GM12874 (cell line): ENCODE data around the gene HMGN4.

Experiments used
- TF ChIP-seq, protein P1 (sequence below): IDR thresholded peaks from 2 replicates; pipeline ENCODE4 v1.5.1; 2011; ENCODE audit warnings: low read depth, mild to moderate bottlenecking, control low read depth, low read length, moderate library complexity; ENCODE audit not compliant: insufficient read depth

HMGN4 gene

DNA sequence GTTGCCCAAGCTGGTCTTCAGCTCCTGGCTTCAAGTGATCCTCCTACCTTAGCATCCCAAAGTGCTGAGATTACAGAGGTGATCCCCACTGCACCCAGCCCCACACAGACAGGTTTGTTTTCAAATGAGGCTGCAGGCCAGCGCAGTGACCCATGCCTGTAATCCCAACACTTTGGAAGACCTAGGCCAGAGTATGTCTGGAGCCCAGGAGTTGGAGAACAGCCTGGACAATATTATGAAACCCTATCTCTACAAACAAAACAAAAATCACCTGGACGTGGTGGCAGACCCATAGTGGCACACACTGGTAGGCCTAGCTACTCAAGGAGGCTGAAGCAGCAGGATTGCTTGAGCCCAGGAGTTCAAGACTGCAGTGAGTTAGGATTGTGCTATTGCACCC lies 8.0 kb upstream of the HMGN4 start:
- TF ChIP-seq, protein P1, sequence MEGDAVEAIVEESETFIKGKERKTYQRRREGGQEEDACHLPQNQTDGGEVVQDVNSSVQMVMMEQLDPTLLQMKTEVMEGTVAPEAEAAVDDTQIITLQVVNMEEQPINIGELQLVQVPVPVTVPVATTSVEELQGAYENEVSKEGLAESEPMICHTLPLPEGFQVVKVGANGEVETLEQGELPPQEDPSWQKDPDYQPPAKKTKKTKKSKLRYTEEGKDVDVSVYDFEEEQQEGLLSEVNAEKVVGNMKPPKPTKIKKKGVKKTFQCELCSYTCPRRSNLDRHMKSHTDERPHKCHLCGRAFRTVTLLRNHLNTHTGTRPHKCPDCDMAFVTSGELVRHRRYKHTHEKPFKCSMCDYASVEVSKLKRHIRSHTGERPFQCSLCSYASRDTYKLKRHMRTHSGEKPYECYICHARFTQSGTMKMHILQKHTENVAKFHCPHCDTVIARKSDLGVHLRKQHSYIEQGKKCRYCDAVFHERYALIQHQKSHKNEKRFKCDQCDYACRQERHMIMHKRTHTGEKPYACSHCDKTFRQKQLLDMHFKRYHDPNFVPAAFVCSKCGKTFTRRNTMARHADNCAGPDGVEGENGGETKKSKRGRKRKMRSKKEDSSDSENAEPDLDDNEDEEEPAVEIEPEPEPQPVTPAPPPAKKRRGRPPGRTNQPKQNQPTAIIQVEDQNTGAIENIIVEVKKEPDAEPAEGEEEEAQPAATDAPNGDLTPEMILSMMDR, result no peak

GRCh38 chr6:26531897-26532296 lies 6.3 kb upstream of the HMGN4 start:
- TF ChIP-seq, protein P1, result no peak

- TF ChIP-seq, protein P1, result no peak
Measured at GRCh38 chr6:26532699-26533531, 5.3 kb upstream of the HMGN4 start.

- TF ChIP-seq, protein P1, result no peak
Measured at GRCh38 chr6:26533532-26533931, 4.6 kb upstream of the HMGN4 start.

DNA sequence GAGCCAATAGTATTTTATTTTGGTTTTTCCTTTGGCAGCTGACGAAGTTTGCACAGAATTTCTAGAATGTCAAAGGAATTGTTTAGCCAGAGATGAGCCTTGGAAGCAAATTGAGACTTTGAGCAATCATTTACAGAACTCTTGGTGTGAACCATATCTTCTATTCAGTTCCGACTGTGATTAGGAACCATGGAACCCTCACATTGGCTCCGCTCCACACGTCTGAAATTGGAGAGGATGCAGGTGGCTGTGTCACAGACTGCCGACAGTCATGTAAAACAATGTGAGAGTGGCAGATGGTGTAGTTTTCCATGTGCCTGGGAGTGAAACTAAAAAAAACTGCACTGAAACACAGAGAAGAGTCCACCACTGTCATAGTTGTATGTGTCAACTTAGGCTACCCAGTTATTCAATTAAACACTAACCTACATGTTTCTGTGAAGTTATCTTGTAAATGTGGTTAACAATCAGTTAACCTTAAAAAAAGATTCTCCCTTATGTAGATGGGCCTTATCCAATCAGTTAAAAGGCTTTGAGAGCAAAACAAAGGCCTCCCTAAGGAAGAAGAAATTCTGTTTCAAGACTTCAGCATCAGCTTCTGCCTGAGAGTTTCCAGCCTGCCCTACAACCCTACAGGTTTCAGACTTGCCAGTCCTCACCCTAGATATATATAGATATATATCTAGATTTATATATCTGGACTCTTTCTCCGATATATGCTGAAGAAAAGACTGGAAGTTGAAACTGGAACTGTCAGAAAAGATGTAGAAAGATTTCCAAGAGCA lies 3.3 kb upstream of the HMGN4 start:
- TF ChIP-seq, protein P1, result no peak

DNA sequence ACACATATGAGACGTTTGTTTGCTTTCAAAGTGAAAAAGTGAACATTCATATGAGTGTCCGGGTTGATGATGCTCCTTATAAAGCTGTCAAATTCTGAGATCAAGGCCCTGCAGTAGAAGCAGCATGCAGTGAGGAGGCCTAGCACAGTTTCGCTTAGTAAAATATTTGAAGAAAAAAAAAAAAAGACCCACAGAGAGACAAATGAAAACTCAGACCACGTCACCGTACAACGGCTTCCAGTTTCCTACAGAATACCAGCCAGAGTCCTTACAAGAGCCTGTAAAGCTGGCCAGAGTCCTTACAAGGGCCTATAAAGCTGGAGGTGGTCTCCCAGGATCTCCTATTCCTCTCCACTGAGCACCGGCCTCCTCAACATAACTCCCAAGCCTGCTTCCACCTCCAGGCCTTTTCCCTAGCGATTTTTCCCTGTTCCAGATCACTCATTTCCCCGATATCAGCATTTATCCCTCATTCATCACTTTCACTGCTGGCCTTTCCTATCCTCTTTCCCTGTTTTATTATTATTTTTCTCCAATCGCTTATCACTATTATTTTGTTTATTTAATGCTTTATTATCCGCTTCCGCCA lies 1.5 kb upstream of the HMGN4 start:
- TF ChIP-seq, protein P1, result no peak

DNA sequence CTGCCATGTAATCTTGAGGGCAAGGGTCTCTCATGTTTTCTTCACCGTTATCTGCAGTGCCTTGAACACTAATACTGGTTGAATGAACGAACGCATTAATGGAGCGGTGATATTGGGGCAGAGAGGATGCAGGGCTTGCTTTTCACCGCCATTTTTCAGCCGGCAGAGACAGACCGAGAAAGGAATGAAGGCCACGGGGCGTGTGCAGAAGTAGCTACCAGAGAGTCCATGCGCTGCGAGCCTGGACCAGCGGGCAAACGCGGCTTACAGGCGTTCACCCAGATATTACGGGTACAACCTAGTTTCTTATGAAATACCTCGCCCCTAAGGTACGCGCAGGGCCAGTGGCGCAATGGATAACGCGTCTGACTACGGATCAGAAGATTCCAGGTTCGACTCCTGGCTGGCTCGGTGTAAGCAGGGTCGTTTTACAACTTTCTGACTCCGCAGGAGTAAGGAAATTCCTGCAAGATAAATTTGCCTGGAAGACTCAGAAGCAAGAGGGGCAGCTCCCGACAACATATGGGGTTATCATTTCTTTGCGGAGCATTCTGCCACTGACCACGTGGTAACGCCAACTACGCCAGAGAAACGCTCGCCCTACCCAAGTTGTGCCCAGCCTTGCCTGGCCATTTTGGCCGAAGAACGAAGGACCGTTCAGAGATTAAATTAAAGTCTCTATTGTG lies 863 bp upstream of the HMGN4 start:
- TF ChIP-seq, protein P1, result no peak
